ENCODE data around the gene PRDM15.

Gene PRDM15

DNA sequence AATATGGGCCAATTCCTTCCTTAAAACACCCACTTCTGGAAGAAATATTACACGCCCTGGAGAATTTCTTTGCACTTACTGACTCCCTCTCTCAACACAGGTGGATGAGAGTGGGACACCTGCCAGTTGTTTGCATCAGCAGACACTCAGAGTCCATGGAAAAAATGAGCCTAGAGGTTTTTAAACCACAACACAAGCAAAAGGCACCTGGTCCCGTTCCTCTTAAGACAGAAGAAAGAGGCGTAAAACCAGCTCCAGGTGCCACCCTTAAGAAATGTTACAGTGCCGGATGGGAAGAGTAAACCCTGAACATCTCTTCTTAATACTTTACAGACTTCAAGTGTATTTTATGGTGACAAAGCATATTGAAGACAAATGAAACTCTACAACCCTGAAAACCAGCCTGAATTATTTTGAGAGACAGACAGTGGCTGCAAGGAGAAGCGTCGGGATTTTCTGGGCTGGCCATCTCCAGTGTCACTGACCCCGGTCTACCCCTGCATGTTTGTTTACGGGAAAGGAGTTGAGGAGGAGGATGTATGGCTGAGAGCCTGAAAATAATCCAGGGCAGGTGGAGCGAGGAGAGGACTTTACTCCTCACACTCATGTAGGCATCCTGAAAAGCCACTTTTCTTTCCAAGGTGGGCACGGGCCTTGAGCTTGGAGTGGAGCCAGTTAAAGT is 104.5 kb downstream of the PRDM15 start:
- DNase-seq: no peak

DNA sequence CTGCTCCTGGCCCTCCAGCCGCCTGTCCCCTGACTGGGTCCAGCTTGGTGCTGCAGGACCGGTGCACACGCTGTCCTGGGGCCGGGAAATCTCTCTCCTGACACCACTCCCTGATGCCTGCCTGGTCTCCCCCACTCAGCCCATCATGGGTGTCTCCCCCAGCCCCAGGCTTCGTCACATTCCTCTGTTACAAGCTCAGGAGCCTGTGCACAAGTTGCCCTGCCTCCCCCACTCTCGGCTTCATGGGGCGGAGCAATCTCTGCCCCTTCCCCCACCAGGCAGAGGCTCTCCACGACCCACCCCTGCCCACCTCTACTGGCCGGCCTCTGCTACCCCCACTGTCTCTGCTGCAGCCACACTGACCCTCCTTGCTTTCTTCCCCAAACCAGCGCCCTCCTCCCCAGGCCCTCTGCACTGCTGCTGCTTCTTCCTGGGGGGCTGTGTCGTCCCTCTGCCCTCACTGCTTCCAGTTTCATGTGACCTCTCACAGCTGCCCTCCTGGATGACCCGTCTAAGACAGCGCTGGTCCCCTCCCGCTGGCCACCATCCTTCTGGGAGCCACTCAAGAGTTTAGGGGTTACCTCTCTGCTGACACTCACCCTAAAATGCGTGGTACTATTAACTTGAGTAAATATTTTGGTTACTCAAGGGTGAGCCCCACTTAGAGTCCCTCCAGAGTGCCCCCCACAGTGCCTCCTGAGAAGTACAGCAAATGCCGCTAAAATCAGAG is 106.6 kb downstream of the PRDM15 start:
- no peak for DNase-seq

DNA sequence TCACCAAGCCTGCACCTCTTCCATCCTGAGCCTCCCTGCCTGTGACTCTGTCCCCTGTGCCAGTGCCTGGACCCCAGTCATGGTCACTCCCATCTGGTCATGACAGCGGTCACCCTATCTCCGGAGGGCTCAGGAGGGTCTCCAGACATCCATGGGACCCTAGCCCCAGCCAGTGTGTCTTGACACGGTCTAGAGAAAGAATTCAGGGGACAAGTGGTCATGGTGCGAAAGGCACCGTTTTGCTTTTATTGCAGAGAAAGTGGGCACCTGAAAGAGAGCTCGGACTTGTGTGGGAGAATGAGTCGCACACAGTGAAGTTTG is 107.6 kb downstream of the PRDM15 start:
- no peak for DNase-seq

DNA sequence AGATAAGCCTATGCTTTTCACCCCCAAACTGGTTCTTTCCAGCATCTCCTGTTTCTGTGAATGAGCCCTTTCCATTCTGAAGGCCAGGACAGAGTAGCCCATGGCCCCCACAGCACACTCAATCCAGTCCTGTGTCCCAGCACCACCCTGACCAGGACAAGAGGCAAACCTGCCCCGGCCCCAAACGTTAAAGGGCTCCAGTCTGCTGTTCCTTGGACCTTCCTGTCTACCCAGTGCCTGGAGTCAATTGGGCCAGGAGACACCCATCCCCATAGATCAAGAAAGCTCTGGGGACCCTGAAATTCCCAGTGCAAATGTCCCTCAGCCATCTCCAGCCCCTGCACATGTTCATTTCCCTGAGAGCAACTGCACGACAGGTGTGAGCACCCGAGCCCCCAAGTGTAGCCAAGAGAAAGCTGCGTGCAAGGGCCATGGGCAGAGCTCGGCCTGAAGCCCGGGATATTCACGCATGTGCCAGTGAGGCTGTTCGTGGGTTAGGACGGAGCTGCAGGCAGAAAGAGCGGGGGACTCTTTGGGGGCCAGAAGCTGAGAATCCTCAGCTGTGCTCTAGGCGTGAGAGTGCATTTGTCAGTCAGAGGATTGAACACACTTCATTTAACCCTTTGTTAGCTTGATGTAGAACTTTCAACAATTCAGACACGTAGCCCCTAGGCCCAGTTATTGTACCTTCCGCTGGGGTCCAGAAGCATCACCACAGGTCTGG is 108.1 kb downstream of the PRDM15 start:
- no peak for DNase-seq

DNA sequence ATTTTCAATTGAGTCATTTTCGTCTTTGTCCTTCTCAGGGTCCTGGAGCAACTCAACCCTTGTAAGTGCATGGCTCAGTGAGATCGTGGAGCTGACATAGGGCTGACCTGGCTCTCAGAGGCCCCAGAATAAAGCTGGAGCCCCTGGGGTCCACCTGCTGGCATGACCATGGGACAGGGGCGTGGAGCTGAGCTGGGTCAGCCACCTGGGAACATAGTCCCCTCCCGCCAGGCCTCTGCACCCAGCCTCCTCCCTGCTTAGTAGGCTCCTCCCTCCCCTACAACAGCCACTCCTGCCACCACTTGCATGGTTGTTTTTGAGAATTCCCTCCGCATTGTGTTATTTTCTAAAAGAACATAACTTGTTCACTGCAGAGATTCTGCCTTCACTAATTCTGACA is 109.2 kb downstream of the PRDM15 start:
- no peak for DNase-seq

DNA sequence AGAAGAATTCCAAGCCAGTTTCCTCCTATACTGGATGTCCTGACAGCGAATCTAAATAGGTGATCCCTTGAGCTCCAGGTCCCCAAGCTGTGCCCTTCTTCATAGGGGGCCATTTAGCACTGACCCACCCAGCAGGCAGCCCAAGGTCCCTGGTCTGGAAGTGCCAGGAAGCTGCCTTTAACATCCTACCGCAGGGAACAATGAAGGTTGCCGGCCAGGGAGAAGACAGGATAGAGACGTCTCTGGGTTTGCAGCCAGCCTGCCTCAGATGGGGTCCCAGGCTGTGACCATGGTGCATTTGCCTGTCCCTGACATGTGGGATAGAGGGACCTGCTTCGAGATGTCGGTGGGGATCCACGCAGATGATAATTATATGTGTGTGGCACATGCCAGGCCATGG is 109.6 kb downstream of the PRDM15 start:
- DNase-seq: no peak

DNA sequence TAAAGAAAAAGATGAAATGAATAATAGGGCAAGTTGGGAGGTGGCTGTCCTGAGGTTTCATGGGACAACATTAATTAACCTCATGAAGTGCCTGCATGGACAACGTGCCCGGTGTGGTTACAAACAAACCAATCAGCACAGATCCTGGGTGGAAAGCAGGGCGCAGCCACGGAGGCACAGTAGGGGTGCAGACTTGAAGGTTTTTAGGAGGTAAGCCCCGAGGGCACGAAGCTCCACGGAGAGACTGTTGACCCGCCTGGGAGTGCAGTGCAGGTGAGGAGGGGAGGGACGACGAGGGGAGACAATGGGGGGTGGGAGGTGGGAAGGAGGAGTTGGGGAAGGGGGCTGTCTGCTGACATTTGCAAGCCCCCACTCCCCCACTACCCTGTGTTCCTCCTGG is 110.0 kb downstream of the PRDM15 start:
- DNase-seq: no peak

DNA sequence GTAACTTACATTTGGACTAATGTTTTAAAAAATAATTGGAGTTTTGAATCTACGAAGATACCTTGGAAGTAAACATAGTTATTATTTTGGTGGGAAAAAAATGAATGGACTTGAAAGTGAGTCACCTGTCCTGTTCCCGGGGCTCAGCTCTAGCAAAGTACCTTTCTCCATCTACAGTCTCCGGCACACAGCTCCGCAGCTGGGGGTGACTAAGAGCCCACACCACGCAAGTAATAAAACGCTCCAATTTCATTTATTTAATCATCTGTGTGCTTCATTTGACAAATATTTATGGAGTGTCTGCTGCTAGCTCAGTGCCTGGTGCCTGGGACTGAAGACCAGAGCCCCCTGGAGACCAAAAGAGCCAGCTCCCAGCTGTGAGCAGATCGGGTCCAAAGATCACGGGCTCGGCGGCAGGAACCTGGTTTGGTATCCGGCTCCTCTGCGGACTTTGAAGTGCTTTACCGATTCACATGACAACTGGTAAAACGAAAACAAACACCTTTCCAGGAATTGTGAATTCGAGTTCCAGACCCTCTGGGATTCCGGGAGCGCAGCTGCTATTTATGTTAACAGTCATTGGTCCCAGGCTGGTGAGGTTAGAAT is 110.6 kb downstream of the PRDM15 start:
- peak; percentile 33 for DNase-seq

DNA sequence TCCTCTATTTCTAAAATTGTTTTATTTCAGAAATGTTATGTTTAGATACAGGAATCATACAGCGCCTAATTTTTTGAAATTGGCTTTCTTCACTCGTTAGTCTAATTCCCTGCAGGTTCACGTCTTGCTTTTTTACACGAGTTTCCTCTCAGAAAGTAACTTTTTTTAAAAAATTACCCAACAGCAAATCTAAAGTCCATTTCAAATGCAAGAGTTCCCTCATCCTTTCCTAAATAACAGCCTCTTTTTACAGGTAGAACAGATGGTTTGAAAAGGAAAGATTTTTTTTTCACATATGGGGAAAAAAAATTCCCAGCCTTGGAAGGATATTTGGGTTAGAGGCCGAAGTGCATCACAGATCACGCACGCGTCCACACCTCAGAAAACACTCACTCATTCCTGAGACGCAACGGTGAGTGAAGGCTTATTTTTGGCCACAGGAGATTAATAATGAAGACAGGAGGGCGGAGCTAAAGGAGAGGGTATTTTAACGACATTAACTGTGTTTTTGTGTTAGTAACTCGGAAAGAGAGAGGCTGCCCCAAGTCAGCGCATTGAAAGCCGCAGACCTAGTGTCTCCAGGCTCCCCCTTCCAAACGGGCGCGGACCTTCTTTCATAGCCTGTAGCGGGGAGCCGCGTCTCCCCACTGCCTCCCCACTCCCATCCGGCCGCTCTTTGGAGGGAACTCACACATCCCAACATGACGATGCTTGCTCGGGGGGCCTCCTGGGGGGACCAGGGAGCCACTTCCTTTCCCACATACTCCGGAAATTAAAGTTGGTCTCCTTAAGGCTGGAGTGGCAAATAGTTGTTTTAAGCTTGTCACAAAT is 111.3 kb downstream of the PRDM15 start:
- DNase-seq: no peak

DNA sequence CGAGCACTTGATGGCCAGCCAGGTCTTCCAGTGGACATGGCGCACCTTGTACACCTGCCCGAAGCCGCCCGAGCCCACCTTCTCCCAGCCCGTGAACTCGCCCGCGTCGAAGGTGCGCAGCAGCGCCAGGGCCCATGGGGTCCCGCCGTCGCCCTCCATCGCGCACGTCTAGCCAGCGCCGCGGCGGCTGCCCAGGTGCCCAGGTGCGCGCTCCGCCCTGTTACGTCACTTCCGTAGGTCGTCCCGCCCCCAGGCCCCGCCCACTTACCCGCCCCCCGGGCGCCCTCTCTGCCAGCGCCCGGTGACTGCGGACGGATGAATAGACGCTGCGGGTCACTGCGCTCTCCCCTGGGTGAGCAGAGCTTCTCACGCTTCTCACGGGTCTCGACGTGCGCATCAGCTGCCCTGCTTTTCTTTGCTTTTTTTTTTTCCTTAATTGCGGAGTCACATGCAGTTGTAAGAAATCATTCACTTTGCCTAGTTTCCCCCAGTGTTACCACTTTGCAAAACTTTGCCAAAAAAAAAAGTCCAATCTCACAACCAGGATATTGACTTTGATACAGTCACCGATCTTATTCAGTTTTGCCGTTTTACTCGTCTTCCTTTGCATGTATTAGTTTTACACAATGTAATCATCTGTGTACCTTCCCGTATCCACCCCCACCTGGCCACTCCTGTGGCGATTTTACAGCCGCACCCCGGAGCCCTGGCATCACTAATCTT is 112.1 kb downstream of the PRDM15 start, which contains the start of gene RIPK4:
Gene RIPK4 (minus strand): TSS at position 170 of the 723 bp plus-strand sequence. CDS start 11 bp downstream, at position 159.
- no peak for DNase-seq

DNA sequence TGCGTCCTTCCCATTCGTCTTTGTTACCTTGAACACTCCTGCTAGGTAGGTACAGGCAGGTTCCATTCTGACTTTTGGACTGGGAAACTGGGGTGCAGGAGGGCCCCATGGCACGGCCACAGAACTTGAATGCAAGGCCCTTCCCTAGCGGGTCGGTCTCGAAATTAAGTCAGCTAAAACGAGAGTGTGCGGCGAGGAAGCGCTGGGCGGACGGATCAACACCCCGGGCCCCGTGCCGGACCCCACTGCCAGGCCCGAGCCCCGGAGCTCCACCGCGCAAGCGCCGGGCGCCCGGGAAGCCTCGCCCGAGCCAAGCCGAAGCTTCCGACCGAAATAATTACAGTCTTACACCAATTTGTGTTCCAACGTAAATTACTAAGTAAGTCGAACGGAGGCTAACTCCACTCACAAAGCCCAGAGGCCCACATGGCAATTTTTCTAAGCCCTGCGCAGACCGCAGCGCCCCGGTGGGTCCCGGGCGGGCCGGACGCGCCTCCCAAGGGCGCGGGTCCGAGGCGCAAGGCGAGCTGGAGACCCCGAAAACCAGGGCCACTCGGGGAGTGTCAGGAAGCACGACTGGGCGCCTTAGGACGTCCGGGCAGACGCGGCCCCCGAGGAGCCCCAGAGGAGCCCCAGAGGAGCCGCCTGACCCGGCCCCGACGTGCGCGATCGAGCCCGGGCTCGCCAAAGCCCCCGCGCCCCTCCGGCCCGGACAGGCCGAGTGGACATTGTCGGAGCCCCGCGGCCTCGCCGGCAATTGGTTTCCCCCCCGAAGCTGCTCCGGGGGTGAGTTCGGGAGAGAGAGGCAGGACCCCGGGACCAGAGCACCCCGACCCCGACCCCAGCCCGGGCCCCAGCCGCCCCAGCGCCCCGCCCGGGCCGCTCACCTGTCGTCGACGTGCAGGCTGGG is 112.9 kb downstream of the PRDM15 start:
- DNase-seq: no peak

DNA sequence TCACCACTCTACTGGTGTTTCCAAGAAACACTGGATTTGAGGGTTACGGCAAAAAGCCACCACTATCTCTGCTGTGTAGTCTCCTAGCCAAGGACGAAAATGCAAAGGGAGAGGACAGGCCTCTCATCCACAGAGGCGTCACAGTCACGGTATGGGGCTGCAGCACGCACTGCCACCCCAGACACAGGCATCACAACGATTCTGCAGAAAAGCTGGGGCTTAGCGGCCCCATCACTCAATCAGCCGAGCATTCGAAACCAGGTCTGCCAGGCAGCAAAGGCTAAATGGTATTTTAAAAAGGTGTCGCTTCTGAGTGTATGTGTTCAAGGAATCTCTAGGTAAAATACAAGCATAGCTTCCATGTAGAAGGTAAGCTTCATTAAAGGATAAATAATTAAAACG is 113.7 kb downstream of the PRDM15 start:
- DNase-seq: no peak

DNA sequence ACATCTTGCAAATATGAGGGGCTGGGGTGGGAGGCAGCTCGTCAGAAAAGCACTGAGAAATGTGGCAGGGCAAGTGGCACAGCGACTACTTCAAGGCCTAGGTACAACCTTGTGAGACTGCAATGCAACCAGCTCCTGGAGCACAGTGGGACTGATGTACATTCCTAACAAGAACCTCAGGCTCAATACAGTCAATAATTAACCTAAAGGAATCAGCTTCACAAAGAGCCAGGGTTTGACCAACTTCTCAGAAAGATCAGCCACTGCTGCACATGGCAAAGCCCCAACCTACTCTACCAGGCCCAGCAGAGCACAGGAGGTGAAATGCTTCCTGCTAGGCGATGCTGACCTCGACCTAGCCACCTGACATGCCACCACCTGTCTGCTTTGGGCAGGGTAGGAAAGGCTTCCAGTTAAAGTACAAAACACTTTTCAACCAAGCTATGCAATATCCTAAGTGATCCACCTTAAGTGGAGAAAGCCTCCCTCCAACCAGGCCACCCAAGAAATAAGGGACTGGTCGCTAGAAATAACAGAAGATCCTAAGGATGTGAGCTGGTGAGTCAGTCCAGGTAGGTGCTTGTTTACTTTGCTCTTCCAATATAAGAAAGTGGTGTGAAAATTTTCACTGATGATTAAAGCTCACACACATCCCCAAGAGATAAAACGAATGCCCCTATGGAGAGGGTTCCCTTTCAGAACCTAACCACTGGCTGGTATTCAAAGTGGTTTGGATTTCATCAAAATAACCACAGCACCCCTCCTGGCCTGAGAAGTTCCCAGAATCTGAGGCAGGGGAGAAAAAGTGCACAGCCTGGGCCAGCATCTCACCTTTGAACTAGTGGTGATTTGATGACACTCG is 114.4 kb downstream of the PRDM15 start:
- DNase-seq: no peak

DNA sequence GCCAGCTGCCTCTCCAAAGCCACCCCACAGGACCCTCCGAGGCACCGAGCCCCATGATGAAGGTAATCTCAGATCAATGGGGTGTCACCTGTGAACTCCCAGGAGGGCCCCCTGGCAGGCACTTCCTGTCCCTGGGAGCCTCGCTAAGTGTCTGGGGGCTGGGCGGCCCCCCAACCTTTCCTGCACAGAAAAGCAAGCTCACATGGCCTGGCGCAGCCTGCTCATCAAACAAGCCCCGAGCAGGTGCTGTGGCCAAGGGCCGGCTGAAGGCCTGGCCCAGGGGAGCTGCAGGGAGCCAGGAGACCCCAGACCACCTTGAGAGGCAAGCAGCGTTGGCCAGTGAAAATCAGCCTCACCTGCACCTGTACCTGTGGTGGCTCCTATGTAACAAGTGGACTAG is 115.1 kb downstream of the PRDM15 start:
- no peak for DNase-seq

DNA sequence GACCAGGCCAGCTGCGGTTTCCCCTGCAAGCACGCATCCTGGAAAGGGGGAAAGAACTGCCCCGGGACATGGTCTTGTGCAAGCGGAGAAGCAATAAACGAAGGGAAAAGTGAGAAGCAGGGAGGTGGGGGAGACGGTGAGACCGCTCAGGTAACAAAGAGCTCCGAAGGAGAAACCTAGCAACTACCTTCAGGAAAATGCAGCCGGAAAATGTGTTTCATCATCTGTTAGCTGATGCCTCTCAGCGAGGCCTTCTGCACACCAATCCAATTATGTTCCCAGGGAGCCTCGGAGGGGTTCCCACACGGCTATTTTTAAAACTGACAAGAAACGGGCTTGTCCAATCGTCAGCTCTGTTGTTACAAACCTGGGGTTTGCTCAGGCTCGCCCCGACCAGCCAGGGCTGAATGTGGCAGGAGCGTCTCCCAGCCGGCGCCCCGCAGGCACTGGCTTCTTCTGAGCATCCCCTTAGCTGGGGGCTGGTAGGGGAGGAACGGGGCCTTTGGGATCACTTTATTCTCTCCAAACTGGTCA is 115.7 kb downstream of the PRDM15 start:
- DNase-seq: no peak

DNA sequence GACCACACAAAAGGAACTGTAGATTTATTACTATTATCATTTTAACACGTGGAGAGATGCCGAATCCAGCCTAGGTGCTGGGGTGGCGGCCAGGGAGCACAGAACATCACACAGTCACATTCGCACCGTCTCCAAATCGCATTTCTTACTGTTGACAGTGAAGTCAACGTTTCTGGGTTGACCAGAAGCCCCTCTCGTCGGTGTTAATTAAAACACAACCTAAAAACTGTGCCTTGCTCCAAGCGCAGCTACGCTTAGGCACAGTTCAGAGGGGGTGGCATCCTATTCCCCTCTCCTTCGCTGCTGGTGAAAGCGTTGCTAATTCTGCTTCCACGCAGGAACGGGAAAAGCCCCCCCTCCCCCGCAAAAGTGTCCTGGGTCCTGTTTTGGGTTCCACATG is 116.4 kb downstream of the PRDM15 start:
- no peak for DNase-seq

DNA sequence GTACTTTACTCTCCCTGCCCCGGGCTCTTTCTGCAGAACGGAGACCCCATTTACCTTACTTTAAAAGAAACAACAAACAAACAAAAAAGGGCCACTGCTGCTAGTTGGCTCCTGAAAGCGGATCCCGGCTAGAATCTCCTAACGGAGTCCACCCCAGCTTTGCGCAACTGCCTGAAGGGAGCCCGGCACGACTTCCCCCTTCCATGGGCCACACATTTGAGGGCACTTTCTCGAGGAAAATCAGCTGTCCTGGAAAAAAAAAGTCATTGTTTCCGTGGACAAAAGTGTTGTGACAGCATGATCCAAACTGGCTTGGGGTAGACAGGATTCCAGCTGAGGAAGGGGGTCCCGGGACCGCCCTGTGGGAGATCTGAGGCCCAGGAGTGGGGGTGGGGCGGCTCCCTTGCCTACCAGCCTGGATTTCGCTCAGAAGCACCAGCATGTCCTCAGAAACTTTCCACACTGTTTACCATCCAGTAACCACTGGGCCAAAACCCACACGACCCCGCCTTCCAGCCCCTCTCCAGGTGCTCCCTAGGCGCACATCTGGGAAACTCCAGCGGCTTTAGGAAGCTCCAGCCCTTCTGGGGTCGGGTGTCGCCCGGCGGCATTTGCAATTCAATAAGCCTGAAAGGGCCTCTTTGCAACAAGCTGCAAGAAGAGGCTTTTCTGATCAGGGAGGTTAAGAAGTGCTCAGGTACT is 117.1 kb downstream of the PRDM15 start:
- no peak for DNase-seq

DNA sequence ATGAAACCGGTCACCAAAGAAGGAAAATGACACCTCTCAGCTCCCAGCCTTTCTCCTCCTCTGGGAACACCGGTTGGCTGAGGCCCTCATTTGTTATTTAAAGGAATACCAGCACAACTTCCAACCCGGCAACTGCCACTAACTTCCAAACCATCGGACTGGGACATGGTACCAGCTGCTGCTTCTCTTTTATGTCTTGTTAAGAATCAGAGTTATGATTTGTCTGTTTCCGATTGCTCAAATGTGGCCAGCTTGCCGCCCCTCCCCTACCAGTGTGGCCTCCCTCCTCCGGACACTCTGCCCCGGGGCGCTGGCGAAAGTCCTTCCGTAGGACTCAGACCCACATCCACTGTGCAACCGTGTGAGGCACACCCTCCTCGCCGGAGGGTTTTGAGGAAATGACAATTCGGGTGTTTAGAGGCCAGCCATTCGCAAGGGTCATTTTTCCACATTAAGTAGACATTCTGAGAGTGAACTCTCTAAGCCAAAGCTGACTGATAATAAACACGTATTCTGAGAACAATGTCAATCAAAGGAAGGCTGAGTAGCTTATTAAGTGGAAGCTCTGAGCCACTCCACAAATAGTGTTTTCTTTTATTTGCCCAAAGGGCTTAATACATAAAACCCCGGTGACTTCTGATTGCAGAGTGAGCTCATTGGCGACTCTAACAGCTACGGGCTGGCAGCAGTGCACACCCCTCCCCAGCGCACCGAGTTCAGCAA is 117.8 kb downstream of the PRDM15 start:
- DNase-seq: no peak

All from NCI-H226 (cell line).